HTR-8/SVneo (cell line): ENCODE measurements around the gene PRKCB.

Experiments
- DNase-seq: peaks from one replicate; pipeline ENCODE4 v3.0.0; 2011; ENCODE audit warnings: low spot score, mixed read lengths; ENCODE audit not compliant: insufficient read length
- FAIRE-seq: peaks from 2 replicates; lab custom pipeline; 2011; peaks lifted over from hg19 to GRCh38; lab: Jason Lieb, UNC

Gene PRKCB

DNA sequence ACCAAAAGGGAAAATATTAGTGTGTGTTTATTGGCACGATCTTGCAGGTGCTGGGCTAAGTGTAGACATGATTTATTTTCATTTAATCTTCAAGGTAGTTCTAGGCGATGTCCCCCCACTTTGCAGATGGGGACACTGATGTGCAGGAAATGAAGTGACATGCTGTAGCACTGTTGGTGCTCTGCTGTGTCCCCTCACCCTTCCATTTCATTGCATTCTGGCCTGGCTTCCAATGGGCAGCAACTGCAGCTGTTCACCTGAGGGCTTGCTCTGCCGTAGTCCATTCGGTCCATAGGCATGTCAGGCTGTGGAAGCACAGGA lies 123.9 kb downstream of the PRKCB start:
- DNase-seq (no peak), FAIRE-seq (no peak)

DNA sequence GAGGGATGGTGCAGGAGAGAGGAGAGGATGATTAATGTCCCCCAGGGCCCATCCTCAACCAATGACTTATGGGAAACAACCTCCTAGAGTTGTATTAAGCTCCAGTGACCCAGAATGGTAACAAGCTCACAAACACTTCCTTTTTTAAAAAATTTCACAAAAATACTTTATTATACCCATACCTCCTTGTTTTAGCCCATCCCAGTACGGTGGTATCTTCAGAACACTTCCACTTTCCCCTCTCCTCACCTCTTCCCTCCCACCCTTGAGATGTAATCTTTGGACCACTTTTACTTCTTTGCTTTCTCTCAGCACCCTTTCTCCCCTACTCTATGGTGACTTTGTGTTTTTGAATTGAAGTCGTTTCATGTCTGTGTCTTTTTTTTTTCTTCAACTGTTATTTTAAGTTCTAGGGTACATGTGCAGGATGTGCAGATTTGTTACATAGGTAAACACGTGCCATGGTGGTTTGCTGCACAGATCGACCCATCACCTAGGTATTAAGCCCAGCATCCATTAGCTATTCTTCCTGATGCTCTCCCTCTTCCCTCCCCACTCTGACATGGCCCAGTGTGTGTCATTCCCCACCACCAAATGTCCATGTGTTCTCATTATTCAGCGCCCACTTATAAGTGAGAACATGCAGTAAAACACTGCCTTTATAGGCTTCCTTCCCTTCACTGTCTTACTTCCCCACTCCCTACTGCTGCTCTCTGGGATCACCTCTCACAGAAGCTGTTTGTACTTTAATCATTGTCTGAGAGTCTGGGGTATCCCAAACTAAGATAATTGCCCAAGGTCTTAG lies 124.5 kb downstream of the PRKCB start:
- no peak for DNase-seq
- FAIRE-seq: no peak

DNA sequence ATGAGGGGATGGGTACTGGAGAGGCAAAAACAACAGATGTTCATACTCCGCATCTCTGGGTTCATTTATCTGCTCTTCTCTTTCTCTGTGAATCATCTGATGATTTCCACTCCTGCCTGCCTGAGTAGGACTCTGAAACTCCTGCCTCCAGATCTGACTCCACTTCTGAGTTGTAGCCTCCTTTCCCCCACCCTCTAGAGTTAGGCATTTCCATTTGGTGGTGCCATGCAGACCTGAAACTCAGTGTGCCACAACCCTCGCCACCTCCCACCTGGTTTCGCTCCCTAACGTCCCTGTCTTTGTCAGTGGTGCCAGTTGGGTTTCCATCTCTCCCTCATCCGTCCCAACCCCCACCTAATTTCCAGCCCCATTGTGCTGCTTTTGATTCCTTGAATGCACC lies 126.2 kb downstream of the PRKCB start:
- no peak for FAIRE-seq
- DNase-seq: no peak

GRCh38 chr16:23964136-23964535 lies 128.4 kb downstream of the PRKCB start:
- DNase-seq (no peak), FAIRE-seq (no peak)

- DNase-seq (no peak), FAIRE-seq (no peak)
Observed at GRCh38 chr16:23965137-23965733, 129.5 kb downstream of the PRKCB start.

GRCh38 chr16:23966597-23967394 lies 131.0 kb downstream of the PRKCB start:
- FAIRE-seq: no peak
- no peak for DNase-seq

DNA sequence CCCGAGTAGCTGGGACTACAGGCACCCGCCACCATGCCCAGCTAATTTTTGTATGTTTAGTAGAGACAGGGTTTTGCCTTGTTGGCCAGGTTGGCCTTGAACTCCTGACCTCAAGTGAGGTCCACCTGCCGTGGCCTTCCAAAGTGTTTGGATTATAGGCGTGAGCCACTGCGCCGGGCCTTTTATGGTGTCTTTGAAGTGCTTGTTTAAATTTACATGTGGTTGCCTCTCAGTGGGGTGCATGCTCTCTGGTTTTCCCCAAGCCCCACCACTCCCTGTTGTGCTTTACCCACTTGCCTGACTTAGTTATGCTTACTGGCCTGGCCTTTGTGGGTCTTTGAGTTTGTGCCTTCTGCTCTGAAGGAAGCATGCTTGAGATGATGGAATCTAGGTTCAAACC lies 132.0 kb downstream of the PRKCB start:
- FAIRE-seq (no peak), DNase-seq (no peak)

DNA sequence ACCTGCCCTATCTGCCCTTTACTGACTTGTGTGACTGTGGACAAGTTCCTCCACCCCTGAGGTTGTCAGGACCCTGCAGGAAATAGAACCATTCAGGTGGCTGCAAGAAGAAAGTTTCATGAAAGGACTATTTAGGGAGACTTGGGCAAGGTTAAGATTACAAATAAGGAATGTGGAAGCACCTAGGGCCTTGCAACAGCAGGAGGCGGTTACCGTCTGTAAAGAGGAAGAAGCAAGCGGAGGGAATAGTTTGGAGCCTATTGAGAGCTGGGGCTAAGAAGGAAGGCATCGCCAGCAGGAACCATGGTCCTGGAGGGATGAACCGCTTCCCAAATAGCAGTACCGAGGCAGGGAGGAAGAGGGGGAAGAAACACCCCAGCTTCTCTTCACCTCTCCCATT lies 132.4 kb downstream of the PRKCB start:
- FAIRE-seq: no peak
- no peak for DNase-seq

DNA sequence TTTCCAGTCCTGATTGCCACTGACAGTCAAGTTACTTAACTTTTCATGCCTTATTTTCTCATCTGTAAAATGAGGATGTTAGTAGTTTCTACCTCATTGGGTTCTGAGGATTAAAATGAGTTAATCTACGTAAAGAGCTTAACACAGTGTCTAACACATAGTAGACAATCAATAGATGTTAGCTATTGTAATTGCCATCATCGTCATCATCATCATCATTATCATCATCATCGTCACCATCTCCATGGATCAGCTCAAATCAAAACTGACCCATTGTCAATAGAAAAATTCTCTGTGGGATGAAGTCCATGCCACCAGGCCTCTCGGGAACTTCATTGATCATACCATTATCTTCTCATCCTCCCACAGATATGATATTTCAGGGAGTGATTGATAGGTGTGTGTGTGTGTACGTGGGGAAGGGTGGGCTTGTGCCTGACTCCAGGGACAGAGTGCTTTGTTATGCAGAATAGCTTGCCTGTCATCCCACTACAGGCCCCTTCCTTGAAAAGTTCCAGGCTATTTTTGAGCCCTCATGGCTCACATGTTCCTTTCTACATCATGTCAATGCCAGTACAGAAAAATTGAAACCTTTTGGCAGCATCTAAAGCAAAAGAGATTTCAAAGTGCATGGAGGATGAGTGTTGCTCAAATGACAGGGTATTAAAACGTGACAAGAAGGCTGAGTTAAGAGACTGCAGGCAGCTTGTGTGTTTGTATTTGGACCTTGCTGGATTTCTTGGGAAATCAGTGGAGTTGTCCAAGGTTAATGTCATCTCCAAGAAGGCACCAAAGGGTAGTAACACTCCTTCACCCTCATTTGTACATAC lies 133.9 kb downstream of the PRKCB start:
- FAIRE-seq (no peak), DNase-seq (no peak)

- no peak for FAIRE-seq
- DNase-seq: no peak
Observed at GRCh38 chr16:23974223-23974622, 138.4 kb downstream of the PRKCB start.

DNA sequence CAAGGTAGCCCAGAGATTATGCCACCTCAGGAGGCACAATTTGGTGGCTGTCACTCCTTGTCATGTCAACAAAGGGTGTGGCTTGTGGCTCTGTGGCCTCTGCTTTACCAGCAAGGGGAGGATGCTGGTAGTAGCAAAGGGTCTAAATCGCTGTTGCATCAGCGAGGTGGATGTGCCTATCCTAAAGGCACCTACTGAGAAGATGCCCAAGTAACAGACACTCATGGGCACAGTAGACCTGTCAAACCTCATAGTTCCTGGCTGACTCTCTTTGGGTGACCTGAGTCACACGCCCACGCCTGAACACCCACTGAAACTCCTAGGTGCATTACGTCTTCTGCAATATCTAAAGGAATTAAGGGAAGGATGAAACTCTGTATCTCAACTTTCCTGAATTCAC lies 139.5 kb downstream of the PRKCB start:
- DNase-seq: no peak
- FAIRE-seq: no peak

DNA sequence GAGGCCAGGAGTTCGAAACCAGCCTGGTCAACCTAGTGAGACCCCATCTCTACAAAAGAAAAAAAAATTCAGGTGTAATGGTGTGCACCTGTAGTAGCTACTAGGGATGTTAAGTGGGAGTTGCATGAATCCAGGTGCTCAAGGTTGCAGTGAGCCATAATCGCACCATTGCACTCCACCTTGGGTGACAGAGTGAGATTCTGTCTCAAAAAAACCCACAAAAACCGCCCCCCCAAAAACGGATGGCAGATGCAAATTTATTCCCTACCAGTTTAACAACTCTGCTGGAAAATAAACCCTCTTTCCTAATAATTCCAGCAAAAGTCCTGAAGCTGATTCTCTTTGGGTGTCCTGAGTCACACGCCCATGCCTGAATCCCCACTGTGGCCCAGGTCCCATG lies 140.3 kb downstream of the PRKCB start:
- no peak for FAIRE-seq
- no peak for DNase-seq

- no peak for DNase-seq
- no peak for FAIRE-seq
Observed at GRCh38 chr16:23976524-23976923, 140.7 kb downstream of the PRKCB start.

DNA sequence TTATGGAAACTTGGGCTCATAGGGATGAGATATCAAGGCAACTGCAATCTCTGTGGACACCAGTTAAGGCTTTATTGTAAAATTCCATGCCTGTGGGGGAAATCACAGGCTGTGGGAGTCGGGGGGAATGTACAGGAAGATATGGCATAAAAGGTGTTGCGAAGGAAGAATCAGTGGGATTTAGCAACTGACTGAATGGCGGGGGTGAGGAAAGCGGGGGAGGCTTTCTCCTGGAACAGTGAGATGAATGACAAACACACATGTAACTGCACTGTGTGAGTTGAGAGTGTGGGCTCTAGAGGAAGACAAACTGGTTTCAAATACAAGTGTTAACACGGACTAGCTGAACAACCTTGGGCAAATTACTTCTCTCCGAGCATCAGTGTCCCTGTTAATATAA lies 143.7 kb downstream of the PRKCB start:
- no peak for DNase-seq
- no peak for FAIRE-seq

DNA sequence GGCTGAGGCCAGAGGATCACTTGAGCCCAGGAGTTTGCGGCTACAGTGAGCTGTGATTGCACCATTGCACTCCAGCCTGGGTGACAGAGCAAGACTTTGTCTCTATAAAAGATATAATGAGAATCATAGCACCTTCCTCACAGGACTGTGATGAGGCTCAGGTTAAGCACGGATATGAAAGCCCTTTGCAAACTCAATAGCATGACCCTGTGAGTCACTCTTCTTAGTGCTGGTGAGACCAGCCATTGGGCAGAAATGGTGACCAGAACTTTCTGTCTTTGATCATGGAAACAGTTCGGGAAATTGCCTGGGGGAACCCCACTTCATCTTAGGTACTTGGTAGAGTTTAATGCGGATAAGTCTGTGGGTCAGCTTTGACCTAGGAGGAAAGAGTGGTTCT lies 144.2 kb downstream of the PRKCB start:
- no peak for FAIRE-seq
- DNase-seq: no peak

DNA sequence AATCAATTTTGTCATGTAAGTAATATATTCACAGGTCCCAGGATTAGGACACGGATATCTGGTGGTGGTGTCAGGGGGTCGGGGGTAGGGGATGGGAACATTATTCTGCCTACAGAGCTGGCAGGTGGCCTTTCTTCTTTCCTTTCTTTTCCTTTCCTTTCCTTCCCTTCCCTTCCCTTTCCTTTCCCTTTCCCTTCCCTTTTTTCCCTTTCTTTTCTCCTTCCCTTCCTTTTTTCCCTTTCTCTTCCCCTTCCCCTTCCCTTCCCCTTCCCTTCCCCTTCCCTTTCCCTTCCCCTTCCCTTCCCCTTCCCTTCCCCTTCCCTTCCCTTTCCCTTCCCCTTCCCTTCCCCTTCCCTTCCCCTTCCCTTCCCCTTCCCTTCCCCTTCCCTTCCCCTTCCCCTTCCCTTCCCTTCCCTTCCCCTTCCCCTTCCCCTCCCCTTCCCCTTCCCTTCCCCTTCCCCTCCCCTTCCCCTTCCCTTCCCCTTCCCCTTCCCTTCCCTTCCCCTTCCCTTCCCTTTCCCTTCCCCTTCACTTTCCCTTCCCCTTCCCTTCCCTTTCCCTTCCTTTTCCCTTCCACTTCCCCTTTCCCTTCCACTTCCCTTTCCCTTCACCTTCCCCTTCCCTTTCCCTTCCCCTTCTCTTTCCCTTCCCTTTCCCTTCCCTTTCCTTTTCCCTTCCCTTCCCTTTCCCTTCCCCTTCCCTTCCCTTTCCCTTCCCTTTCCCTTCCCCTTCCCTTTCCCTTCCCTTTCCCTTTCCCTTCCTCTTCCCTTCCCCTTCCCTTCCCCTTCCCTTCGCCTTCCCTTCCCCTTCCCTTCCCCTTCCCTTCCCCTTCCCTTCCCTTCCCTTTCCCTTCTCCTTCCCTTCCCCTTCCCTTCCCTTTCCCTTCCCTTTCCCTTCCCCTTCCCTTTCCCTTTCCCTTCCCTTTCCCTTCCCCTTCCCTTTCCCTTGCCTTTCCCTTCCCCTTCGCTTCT lies 145.9 kb downstream of the PRKCB start:
- FAIRE-seq (no peak), DNase-seq (no peak)

DNA sequence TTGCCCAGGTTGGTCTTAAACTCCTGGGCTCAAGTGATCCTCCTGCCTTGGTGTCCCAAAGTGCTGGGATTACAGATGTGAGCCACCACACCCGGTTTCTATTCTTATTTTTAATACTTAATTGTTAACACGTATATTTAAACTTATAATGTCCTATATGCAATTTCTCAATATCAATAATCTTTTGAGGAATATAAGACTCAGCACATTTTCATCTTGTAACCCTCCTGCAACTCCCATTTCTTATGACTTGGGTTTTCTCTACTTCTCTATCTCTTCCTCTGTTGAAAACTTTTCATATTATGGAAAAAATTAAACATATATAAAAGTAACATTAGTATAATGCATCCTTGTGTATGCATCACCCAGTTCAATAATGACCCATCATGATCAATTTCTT lies 150.7 kb downstream of the PRKCB start:
- no peak for FAIRE-seq

DNA sequence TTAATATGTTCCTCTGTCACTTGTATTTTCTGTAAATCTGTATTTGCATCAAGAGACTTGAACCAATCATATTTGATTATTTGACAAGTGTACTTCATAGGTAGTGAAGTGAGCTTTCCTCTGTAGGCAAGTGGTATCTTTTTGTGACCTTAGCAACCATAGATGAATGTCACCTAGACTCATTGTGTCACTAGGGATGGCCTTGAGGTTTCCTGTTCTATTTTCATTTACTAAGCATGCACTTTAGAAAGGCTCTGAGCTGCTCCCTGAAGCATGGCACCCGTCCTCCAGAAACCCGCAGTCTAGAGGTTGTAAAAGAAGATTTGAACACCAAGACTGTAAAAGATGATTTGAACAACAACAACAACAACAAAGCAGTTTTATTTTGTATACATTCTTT lies 151.7 kb downstream of the PRKCB start:
- no peak for DNase-seq
- no peak for FAIRE-seq

More for the DNA sequence above, 150.7 kb downstream of the PRKCB start:
- no peak for DNase-seq

GRCh38 chr16:23990507-23990906 lies 154.7 kb downstream of the PRKCB start:
- DNase-seq (no peak), FAIRE-seq (no peak)
